Peyer's patch (tissue), 4 donors: Measurements from ENCODE around the gene C1orf94.

Experiments
- POLR2A ChIP-seq, 2 donors: fragments of 450-650 bp; IDR thresholded peaks; one replicate each; pipeline ENCODE4 v1.5.1; 2017; ENCODE audit warnings: antibody characterized with exemption in 2 of 2, mild to moderate bottlenecking in 2 of 2, moderate library complexity in 2 of 2
- TF ChIP-seq, protein P1 (sequence below), 6 experiments: fragments of 450-650 bp in 4 of 6; fragments of 200-600 bp in 2 of 6; sonication (generic) in 1 of 6; IDR thresholded peaks; one replicate each; pipeline ENCODE4 v1.5.1; 2017 to 2019; ENCODE audit warnings: antibody characterized with exemption in 6 of 6, mild to moderate bottlenecking in 3 of 6, moderate library complexity in 1 of 6

DNA sequence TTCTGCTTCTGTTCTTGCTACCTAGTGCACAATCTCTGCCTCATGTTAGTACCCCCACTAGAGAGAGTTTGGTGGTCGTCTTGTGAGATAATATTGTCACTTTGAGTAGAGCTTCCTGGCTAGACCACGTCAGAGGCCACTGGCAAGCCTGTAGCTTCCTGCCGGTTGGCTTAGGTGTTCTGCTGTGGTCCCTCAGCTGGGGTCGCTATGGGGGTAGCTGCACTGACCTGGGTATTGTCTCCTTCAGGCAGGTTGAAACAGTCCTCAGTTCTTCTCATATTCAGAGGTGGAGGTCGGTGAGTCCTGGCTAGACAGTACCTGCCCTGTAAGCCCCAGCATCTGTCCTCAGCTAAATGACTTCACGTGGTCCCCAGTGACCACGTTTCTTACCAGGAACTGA lies 86.2 kb downstream of the C1orf94 start:
- no peak for TF ChIP-seq POLR2A (IDR thresholded peaks at IDR 0.05)
- TF ChIP-seq, protein P1, sequence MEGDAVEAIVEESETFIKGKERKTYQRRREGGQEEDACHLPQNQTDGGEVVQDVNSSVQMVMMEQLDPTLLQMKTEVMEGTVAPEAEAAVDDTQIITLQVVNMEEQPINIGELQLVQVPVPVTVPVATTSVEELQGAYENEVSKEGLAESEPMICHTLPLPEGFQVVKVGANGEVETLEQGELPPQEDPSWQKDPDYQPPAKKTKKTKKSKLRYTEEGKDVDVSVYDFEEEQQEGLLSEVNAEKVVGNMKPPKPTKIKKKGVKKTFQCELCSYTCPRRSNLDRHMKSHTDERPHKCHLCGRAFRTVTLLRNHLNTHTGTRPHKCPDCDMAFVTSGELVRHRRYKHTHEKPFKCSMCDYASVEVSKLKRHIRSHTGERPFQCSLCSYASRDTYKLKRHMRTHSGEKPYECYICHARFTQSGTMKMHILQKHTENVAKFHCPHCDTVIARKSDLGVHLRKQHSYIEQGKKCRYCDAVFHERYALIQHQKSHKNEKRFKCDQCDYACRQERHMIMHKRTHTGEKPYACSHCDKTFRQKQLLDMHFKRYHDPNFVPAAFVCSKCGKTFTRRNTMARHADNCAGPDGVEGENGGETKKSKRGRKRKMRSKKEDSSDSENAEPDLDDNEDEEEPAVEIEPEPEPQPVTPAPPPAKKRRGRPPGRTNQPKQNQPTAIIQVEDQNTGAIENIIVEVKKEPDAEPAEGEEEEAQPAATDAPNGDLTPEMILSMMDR (IDR thresholded peaks at IDR 0.05) = no peak
